ENCODE measurements around the gene KLF6.
"Not testable (repeated sequence)": the region's sequence is repeated elsewhere in the genome, so short reads cannot be mapped to it uniquely, and the experiment has no call there.

KLF6 gene

GRCh38 chr10:3755440-3756359, 29.3 kb downstream of the KLF6 start:
- DNase-seq, result no peak

DNA sequence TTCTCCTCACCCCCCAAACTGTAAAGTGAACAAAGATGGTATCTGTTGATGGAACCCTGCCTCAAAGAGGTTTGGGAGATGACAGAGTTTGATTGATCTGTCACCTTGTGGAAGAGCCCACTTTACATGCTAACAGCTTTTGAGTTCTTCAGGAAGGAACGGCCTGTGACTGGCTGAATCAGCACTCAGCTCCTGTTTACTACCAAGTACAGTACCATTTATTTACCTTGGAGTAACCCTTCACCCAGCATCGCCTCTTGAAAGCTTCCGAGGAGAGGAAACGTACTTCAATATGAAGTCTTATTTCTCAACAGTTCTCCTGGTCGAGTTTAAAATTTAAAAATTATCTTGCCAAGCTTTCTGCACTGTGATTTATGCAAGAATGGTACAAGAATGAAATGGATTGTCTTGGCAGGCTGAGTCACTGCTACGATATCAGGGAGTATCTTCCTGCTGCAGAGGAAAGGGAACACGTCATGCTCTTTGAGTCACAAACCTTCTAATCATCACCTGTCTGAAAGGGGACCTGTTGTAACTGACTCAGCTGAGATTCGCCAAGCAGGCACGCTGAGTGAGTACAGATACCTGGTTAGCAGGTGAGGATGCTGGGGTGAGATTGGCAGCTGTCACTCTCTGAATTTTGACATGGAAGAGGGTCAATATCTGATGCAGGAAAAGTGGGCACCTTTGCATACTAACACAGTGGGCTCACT, 30.1 kb downstream of the KLF6 start:
- DNase-seq, result no peak

- no peak for DNase-seq
Observed at GRCh38 chr10:3750854-3751253, 34.2 kb downstream of the KLF6 start.

DNA sequence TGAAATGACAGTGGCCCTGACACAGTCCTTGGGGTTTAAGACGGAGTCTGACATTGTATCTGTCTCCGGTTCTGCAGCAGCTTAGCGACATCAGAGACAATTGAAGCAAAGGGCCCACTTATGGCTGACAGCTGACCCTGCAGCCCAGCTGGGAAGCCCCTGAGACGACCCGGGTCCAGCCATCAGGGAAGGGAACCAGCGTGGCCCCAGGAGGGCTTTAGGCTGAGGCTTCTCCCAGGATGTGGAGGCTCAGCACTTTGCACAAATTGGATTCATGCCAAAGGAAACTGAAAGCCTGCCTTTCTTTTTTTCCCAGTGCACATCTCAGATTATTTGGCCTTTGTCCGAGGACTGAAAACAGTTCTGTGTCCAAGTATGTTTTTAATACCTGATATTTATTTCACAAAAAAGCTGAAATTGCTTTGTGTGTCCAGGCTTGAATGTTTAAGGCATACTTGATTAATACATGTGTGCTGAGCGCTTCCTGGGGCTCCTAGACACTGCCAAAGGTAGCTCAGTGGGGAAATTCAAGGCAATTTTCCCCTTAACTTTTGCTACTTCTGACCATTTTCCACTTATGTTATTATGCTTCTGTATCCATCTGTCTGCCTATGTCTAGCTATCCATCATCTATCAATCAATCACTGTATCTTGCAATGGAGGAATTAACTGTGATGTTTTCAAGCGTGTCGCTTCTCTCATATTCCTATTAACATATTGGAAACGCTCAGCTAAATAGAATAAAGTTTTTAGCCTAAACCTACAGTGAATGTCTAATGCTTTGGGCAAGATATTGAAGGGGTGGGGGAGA, 34.8 kb downstream of the KLF6 start:
- no peak for DNase-seq

GRCh38 chr10:3749600-3749999, 35.4 kb downstream of the KLF6 start:
- DNase-seq, result no peak

DNA sequence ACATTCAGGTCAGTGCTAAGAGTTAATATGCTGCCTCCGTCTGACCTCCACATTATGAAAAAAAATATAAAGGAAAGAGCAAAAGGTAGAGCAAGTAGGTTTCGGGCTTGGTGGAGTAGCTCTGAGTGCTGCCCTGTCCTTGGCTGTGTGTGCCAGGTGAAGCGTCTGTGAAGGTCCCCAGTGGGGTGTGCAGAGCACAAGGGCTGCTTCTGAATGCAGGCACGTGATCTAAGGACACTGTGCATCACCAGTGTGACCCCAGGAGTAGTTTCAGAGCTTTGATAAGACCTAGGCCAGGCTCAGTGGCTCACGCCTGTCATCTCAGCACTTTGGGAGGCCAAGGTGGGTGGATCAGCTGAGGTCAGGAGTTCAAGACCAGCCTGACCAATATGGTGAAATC, 36.0 kb downstream of the KLF6 start:
- DNase-seq, result no peak

- no peak for DNase-seq
Observed at GRCh38 chr10:3748484-3748883, 36.5 kb downstream of the KLF6 start.

DNA sequence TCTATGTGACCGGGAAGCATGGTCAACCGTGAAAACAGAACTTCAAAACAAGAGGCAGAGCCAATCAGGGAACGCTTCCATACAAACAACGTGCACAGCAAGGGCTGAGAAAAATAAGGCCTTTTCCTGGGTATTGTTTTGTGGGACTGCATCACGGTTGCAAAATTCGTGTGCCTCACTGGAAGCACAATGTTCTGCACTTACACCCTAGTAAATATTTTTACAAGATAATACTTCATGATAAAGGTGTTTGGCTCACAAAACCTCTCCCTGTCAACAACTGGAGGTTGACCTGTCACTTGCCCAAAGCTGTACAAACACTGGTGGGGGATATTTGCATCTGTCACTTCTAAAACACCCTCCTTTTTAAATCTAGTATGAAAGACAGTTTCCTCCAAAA, 37.0 kb downstream of the KLF6 start:
- DNase-seq, result no peak

DNA sequence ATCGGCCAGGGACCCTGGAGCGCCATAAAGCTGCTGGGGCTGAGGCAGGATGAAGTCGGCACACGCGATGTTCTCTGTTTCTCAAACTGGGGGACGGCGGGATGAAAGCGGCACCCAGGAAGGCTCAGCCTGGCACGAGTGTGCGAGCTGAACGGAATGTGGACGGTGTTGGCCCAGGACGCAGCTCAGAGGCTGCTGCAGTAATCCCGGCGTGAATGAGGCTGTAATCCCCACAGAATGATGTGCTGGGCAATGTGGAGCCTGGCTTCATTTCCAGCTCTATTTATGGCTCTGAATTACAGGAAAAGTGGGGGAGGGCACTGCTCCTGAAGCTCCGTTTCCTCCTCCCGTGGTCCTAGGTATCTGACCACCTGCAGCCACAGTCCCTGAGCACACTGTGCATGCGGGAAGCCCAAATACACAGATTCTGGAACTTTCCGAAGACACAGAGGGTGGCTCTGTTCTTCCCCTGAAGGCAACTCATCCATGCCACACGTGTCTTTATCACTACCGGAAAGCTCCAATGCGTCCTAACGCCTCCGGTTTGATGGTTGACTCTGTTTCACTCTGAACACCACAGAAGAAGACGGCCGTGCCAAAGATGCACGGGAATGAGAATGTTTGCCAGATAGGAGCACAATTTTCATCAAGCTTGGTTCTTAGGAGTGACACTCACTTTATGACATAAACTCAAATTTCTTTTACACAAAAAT, 37.6 kb downstream of the KLF6 start:
- DNase-seq, result no peak

- DNase-seq, result no peak
Observed at GRCh38 chr10:3746634-3747033, 38.4 kb downstream of the KLF6 start.

DNA sequence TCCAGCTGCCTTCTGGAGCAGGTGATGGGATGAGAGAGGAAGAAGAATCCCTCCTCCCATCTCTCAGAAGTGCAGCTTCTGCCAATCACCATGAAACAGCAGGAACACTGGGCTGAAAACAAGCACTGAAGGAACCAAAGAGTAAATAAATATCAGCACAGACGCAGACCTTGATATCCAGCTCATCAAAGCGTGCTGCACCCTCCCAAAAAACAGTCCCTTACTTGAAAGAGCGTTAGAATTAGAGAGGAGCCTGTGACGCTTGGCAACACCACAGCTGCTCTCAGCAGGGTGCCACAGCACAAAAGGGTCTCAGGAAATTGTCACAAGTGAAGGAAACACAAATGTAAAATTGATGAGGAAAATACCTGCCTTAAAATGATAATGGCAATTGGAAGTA, 39.5 kb downstream of the KLF6 start:
- no peak for DNase-seq

DNA sequence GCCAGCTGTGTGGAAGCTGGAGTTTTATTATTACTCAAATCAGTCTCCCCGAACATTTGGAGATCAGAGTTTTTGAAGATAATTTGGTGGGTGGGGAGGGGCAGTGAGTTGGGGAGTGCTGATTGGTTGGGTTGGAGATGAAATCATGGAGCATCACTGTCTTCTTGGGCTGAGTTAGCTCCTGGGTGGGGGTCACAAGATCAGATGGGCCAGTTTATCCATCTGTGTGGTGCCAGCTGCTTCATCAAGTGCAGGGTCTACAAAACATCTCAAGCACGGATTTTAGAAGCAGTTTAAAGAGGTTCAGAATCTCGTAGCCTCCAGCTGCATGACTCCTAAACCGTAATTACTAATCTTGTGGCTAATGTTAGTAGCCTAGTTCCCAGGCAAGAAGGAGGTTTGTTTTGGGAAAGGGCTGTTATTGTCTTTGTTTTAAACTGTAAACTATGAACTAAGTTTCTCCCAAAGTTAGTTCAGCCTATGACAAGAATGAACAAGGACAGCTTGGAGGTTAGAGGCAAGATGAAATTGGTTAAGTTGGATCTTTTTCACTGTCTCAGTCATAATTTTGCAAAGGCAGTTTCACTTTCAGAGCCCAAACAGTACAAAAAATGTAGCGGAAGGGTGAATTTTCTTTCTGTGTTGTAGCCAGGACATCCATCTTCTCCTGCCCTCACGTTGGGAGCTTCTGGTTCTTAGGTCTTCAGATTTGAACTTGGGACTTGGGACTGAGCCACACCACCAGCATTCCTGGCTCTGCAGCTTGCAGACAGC, 43.1 kb downstream of the KLF6 start:
- no peak for DNase-seq

DNA sequence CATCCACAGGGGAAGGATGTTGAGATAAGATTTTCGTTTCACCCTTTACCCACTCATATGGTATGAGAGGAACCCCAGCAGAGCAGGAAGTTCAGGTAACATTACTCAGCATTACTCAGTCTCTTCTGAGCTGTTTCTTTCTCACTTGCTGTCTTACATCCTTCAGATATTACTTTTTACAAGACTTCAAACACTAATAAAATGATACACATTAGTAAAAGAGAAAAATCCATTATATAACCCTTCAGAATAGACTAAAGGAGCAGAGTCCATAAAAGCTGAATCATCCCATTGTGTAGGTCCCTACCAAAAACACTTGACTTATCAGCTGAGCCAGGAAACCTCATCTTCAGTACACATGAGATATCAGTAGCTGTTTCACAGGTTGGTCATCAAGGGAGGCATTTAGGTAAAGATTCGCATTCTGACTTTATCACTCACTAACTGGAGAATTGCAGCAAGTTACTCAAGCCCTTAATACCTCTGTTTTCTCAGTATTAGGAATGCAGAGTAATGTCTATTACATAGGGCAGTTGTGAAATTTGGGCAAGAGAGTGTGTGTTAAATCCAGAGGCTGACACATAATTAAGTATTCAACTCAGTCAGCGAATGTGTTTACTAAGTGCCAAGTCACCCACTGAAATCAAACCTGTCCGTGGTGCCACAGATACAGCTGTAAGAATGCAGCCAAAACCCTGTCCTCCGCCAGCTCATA, 44.7 kb downstream of the KLF6 start:
- no peak for DNase-seq

GRCh38 chr10:3738855-3739350, 46.1 kb downstream of the KLF6 start:
- DNase-seq, result no peak

DNA sequence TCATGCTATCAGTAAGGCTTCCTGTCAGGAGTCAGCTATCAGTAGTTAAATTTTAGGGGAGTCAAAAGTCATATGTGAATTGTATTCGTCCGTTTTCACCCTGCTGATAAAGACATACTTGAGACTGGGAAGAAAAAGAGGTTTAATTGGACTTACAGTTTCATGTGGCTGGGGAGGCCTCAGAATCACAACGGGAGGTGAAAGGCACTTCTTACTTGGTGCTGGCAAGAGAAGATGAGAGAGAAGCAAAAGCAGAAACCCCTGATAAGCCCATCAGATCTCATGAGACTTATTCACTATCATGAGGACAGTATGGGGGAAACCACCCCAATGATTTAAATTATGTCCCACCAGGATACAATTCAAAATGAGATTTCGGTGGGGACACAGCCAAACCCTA, 47.1 kb downstream of the KLF6 start:
- no peak for DNase-seq

- no peak for DNase-seq
Observed at GRCh38 chr10:3735175-3735574, 49.8 kb downstream of the KLF6 start.

DNA sequence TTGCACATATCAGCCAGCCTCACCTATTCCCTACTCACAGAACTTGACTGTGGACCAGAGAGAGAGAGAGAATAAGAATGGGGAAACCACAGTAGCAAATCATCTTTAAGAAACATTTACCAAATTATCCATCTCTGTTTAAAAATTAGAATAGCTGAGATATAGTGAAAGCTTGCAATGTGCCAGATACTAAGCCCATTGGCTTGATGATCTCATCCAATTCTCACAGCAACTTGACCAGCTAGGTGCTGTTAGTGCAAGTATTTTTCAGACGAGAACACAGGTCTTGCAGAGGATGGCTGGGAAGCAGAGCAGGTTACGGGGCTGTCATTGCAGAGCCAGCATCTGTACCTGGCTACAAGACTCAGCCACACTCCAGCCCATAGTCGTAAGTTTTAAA, 50.9 kb downstream of the KLF6 start:
- no peak for DNase-seq

DNA sequence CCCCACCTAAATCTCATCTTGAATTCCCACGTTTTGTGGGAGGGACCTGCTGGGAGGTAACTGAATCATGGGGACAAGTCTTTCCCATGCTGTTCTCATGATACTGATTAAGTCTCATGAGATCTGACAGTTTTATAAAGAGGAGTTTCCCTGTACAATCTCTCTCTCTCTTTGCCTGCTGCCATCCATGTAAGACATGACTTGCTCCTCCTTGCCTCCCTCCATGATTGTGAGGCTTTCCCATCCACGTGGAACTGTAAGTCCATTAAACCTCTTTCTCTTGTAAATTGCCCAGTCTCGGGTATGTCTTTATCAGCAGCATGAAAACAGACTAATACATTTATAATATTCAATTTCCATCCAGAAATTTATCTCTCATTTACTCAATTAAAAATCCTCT, 52.8 kb downstream of the KLF6 start:
- not testable (repeated sequence) for DNase-seq

GRCh38 chr10:3729397-3729976, 55.5 kb downstream of the KLF6 start:
- no peak for DNase-seq

DNA sequence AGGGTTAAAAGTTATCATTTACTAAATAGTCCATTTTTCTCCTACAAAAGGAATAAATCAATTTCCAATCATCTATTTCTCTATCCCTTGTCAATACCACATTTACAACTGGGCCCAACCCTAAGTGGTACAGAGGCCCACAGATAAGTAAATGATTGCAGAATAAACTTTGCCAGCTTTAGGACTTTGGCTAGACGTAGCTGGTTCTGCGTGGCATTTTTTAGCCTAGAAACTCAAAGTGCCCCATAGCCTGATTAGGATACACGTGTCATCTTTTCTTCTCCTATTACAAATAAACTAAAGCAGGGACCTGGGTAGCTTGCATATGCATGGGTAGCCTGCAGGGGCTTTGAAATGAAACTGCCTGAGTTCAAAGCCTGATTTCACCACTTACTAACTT, 56.4 kb downstream of the KLF6 start:
- no peak for DNase-seq

DNA sequence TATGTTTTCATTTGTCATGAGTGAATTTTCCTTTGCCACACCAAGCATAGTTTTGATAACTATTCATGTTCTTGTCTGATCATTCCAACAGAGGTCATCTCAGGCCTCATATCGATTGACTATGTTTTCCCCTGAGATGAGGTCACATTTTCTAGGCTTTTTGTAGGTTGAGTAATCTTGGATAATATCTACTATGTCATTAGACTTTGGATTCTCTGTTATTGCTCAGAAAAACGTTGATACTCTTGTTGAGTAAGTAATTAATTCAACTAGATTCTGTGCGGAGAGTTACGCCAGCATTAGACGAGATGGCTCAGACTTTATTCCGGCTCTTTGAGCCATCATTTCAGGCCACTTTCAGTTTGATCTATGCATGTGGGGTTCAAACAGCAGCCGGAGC, 57.7 kb downstream of the KLF6 start:
- no peak for DNase-seq

Measured in DMS79 (cell line).